GM18505 (cell line): Measurements from ENCODE around the gene ADAMTSL1.

Experiments
- ATAC-seq: cut with Tn5 transposase; IDR thresholded peaks from one replicate; pipeline ENCODE4 v1.9.1; 2021; ENCODE audit not compliant: unreplicated experiment
- POLR2A ChIP-seq: IDR thresholded peaks from 4 replicates; pipeline ENCODE4 v1.6.1; 2011; ENCODE audit warnings: borderline replicate concordance; ENCODE audit not compliant: insufficient read depth, insufficient read length; ENCODE audit errors: extremely low read depth

The ADAMTSL1 gene

GRCh38 chr9:18480662-18481093 is 6.7 kb downstream of the ADAMTSL1 start:
- TF ChIP-seq POLR2A, result no peak
- no peak for ATAC-seq

GRCh38 chr9:18482371-18482770 is 8.4 kb downstream of the ADAMTSL1 start:
- no peak for ATAC-seq

GRCh38 chr9:18485714-18486113 is 11.8 kb downstream of the ADAMTSL1 start:
- no peak for ATAC-seq
- no peak for TF ChIP-seq POLR2A

More at GRCh38 chr9:18482371-18482770, 8.4 kb downstream of the ADAMTSL1 start:
- TF ChIP-seq POLR2A, result no peak

- no peak for TF ChIP-seq POLR2A
- ATAC-seq, result no peak
These were observed 13.7 kb downstream of the ADAMTSL1 start for GRCh38 chr9:18487611-18488010.

- no peak for TF ChIP-seq POLR2A
- no peak for ATAC-seq
These were observed 14.9 kb downstream of the ADAMTSL1 start for GRCh38 chr9:18488886-18489285.

- no peak for ATAC-seq
- no peak for TF ChIP-seq POLR2A
These were observed 15.9 kb downstream of the ADAMTSL1 start for GRCh38 chr9:18489861-18490260.

GRCh38 chr9:18490641-18491370 is 16.9 kb downstream of the ADAMTSL1 start:
- no peak for TF ChIP-seq POLR2A
- no peak for ATAC-seq

- ATAC-seq, result no peak
- no peak for TF ChIP-seq POLR2A
These were observed 18.7 kb downstream of the ADAMTSL1 start for GRCh38 chr9:18492612-18493011.

GRCh38 chr9:18493451-18493993 is 19.6 kb downstream of the ADAMTSL1 start:
- no peak for TF ChIP-seq POLR2A
- ATAC-seq, result no peak

- ATAC-seq, result no peak
- no peak for TF ChIP-seq POLR2A
These were observed 21.1 kb downstream of the ADAMTSL1 start for GRCh38 chr9:18495065-18495464.

- no peak for TF ChIP-seq POLR2A
- no peak for ATAC-seq
These were observed 22.5 kb downstream of the ADAMTSL1 start for GRCh38 chr9:18496256-18497000.

- no peak for TF ChIP-seq POLR2A
- no peak for ATAC-seq
These were observed 25.1 kb downstream of the ADAMTSL1 start for GRCh38 chr9:18499062-18499461.

- no peak for ATAC-seq
- TF ChIP-seq POLR2A, result no peak
These were observed 26.0 kb downstream of the ADAMTSL1 start for GRCh38 chr9:18499980-18500379.

- TF ChIP-seq POLR2A, result no peak
- no peak for ATAC-seq
These were observed 26.5 kb downstream of the ADAMTSL1 start for GRCh38 chr9:18500451-18500850.

GRCh38 chr9:18501949-18502348 is 28.0 kb downstream of the ADAMTSL1 start:
- ATAC-seq, result no peak
- TF ChIP-seq POLR2A, result no peak

GRCh38 chr9:18502546-18502945 is 28.6 kb downstream of the ADAMTSL1 start:
- TF ChIP-seq POLR2A, result no peak
- no peak for ATAC-seq
